OCI-LY3 (cell line): ENCODE measurements around the gene OPA3.

ENCODE experiments used
- EZH2phosphoT487 ChIP-seq: fragments of 200-600 bp; shearing (Covaris generic); IDR thresholded peaks from 2 replicates; pipeline ENCODE4 v1.6.1; 2018; ENCODE audit warnings: antibody characterized with exemption, mixed run types, low read depth
- TF ChIP-seq, protein P1 (sequence below): fragments of 200-600, 300-600 bp; sonication (generic); IDR thresholded peaks from 2 replicates; pipeline ENCODE4 v1.5.1; 2014; ENCODE audit warnings: antibody characterized with exemption, low read length, low read depth

DNA sequence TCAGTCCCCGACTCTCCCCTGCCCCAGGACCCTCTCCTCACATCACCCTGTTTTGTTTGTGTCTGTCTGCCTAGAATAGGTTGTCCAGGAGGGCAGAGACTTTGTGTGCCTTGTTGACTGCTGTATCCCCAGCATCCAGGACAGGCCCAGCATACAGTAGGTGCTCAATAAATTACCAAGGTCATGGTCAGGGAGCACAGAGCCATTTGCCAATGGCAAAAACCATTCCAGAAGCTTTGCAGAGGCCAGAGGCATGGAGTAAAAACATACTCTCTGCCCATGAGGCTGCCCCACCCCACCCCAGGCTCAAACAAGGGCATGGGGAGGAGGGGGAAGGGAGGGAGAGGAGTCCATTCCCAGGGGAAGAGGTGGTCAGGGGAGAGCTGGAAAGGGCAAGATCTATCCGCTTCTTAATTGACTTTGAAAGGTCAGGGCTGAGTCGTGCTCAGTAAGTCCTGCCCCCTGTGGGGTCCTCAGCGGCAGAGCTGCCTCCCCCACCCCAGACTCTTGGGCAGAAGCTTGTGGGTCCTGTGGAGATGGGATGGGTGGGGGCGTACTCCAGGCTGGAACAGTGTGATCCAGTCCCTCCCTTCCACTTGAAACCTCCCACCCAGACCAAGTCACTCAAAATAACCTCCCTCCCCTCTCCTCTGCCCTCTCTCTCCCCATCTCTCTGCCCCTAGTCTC is 13.0 kb upstream of the OPA3 start:
- TF ChIP-seq, protein P1, sequence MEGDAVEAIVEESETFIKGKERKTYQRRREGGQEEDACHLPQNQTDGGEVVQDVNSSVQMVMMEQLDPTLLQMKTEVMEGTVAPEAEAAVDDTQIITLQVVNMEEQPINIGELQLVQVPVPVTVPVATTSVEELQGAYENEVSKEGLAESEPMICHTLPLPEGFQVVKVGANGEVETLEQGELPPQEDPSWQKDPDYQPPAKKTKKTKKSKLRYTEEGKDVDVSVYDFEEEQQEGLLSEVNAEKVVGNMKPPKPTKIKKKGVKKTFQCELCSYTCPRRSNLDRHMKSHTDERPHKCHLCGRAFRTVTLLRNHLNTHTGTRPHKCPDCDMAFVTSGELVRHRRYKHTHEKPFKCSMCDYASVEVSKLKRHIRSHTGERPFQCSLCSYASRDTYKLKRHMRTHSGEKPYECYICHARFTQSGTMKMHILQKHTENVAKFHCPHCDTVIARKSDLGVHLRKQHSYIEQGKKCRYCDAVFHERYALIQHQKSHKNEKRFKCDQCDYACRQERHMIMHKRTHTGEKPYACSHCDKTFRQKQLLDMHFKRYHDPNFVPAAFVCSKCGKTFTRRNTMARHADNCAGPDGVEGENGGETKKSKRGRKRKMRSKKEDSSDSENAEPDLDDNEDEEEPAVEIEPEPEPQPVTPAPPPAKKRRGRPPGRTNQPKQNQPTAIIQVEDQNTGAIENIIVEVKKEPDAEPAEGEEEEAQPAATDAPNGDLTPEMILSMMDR, result no peak
- no peak for TF ChIP-seq EZH2phosphoT487
